A549 (cell line): ENCODE results near the gene MAN1A2. TPM values are rescaled to one million over a fixed set of nuclear protein-coding genes. Genes with fewer than 3 reads are reported as not detected.

Experiments
- ATAC-seq, 2 experiments: fragments of 200-7000 bp in 1 of 2; fragments of >200 bp in 1 of 2; cut with Nextera tagmentation in 1 of 2; cut with Tn5 transposase in 1 of 2; 3 replicates each; pipeline versions ENCODE4 v1.8.0 to v1.9.1; 2018 to 2020; ENCODE audit warnings: mild to moderate bottlenecking in 1 of 2, moderate library complexity in 1 of 2
- CTCF ChIA-PET: fragments of 300-600 bp; sonication (Branson Sonifier 250); formaldehyde crosslinking; extraction: SDS; loops from one replicate; lab custom pipeline; 2021; ENCODE audit warnings: antibody characterized with exemption, inconsistent platforms; lab: Yijun Ruan, JAX
- POLR2A ChIA-PET: fragments of 350-600 bp; formaldehyde crosslinking; extraction: SDS; loops from one replicate; lab custom pipeline; 2021; ENCODE audit warnings: antibody characterized with exemption, inconsistent platforms; lab: Yijun Ruan, JAX
- DNase-seq, 2 experiments: peaks; one replicate each; pipeline versions ENCODE4 v3.0.0 to v3.0.0-alpha.2; 2011 to 2016; ENCODE audit warnings: low read depth in 1 of 2, low spot score in 1 of 2
- FAIRE-seq: peaks from 2 replicates; lab custom pipeline; 2011; peaks lifted over from hg19 to GRCh38; lab: Jason Lieb, UNC
- H3K27ac ChIP-seq, 2 experiments: fragments of >200 bp; sonication (Bioruptor Twin); formaldehyde crosslinking; 3 replicates each; pipeline ENCODE4 v1.5.1; 2016 to 2017
- H3K4me1 ChIP-seq: fragments of >200 bp; sonication (Bioruptor Twin); formaldehyde crosslinking; 3 replicates; pipeline ENCODE4 v1.6.1; 2016
- H3K4me2 ChIP-seq: fragments of >200 bp; sonication (Bioruptor Twin); formaldehyde crosslinking; 3 replicates; pipeline ENCODE4 v1.6.1; 2016
- H3K4me3 ChIP-seq: fragments of >200 bp; sonication (Bioruptor Twin); formaldehyde crosslinking; 3 replicates; pipeline ENCODE4 v1.5.1; 2016
- H3K9me3 ChIP-seq: fragments of >200 bp; sonication (Bioruptor Twin); formaldehyde crosslinking; 3 replicates; pipeline ENCODE4 v1.6.1; 2016
- BCL3 ChIP-seq: fragments of >200 bp; sonication (Bioruptor Twin); formaldehyde crosslinking; IDR thresholded peaks from 3 replicates; pipeline ENCODE4 v1.6.1; 2016
- BHLHE40 ChIP-seq: IDR thresholded peaks from 2 replicates; pipeline ENCODE4 v1.6.1; 2012; ENCODE audit warnings: low read depth, low read length, inconsistent platforms
- CBX2 ChIP-seq: fragments of 200-600 bp; sonication (generic); IDR thresholded peaks from 2 replicates; pipeline ENCODE4 v1.6.1; 2016; ENCODE audit warnings: low read depth, mild to moderate bottlenecking, borderline replicate concordance
- CBX8 ChIP-seq: fragments of 200-600 bp; sonication (generic); IDR thresholded peaks from 2 replicates; pipeline ENCODE4 v1.6.1; 2016
- CEBPB ChIP-seq, 2 experiments: fragments of >200 bp in 1 of 2; sonication (Bioruptor Twin) in 1 of 2; formaldehyde crosslinking in 1 of 2; IDR thresholded peaks; 2 replicates each; pipeline ENCODE4 v1.6.1; 2012 to 2016
- CHD2 ChIP-seq: fragments of 150-350 bp; IDR thresholded peaks from 2 replicates; pipeline ENCODE4 v1.6.1; 2014; ENCODE audit warnings: low read length; ENCODE audit not compliant: partially characterized antibody
- CTCF ChIP-seq: fragments of >200 bp; sonication (Bioruptor Twin); formaldehyde crosslinking; IDR thresholded peaks from 3 replicates; pipeline ENCODE4 v1.5.1; 2016
- EHF ChIP-seq: fragments of 250-450 bp; sonication (Bioruptor Pico); IDR thresholded peaks from 2 replicates; pipeline ENCODE4 v1.5.0; 2020; ENCODE audit warnings: mild to moderate bottlenecking
- ESRRA ChIP-seq: fragments of 150-350 bp; IDR thresholded peaks from 2 replicates; pipeline ENCODE4 v1.6.1; 2014; ENCODE audit warnings: mild to moderate bottlenecking, low read length, borderline replicate concordance
- FOXS1 ChIP-seq: fragments of 250-450 bp; sonication (Bioruptor Pico); IDR thresholded peaks from 2 replicates; pipeline ENCODE4 v1.5.0; 2020; ENCODE audit warnings: mild to moderate bottlenecking, moderate library complexity
- HMGXB4 ChIP-seq: fragments of 250-450 bp; sonication (Bioruptor Pico); IDR thresholded peaks from 2 replicates; pipeline ENCODE4 v1.5.0; 2021; ENCODE audit warnings: mild to moderate bottlenecking, moderate library complexity, borderline replicate concordance
- HOXA7 ChIP-seq: fragments of 250-450 bp; sonication (Bioruptor Pico); IDR thresholded peaks from 2 replicates; pipeline ENCODE4 v1.5.0; 2020; ENCODE audit warnings: mild to moderate bottlenecking, moderate library complexity
- HOXB5 ChIP-seq: fragments of 250-450 bp; sonication (Bioruptor Pico); IDR thresholded peaks from 2 replicates; pipeline ENCODE4 v1.5.0; 2020; ENCODE audit warnings: mild to moderate bottlenecking, moderate library complexity
- JUN ChIP-seq, 2 experiments: fragments of >200 bp; sonication (Bioruptor Twin); formaldehyde crosslinking; IDR thresholded peaks; 2 replicates in 1 of 2; 3 replicates in 1 of 2; pipeline ENCODE4 v1.6.1; 2016 to 2017
- JUNB ChIP-seq: fragments of >200 bp; sonication (Bioruptor Twin); formaldehyde crosslinking; IDR thresholded peaks from 2 replicates; pipeline ENCODE4 v1.6.1; 2016
- KDM5A ChIP-seq: fragments of 200-600 bp; sonication (generic); IDR thresholded peaks from 2 replicates; pipeline ENCODE4 v1.6.1; 2016; ENCODE audit warnings: antibody characterized with exemption, mild to moderate bottlenecking
- MAZ ChIP-seq: fragments of 150-350 bp; IDR thresholded peaks from 2 replicates; pipeline ENCODE4 v1.6.1; 2014; ENCODE audit warnings: antibody characterized with exemption, low read depth, low read length, borderline replicate concordance
- POLR2AphosphoS2 ChIP-seq: conservative IDR thresholded peaks from 2 replicates; pipeline ENCODE4 v1.6.1; 2012; ENCODE audit warnings: low read length, improper control_type of control experiment, inconsistent platforms
- RAD21 ChIP-seq, 2 experiments: fragments of >200 bp in 1 of 2; sonication (Bioruptor Twin) in 1 of 2; formaldehyde crosslinking in 1 of 2; IDR thresholded peaks in 1 of 2; conservative IDR thresholded peaks in 1 of 2; 2 replicates in 1 of 2; 3 replicates in 1 of 2; pipeline ENCODE4 v1.6.1; 2012 to 2018; ENCODE audit warnings: inconsistent platforms in 1 of 2
- RARB ChIP-seq: fragments of 250-450 bp; sonication (Bioruptor Pico); IDR thresholded peaks from 2 replicates; pipeline ENCODE4 v1.8.0; 2021; ENCODE audit warnings: mild to moderate bottlenecking, moderate library complexity
- RFX5 ChIP-seq: fragments of 450-650 bp; IDR thresholded peaks from 2 replicates; pipeline ENCODE4 v1.7.1; 2014; ENCODE audit warnings: antibody characterized with exemption, mild to moderate bottlenecking, moderate library complexity
- SMC3 ChIP-seq: fragments of >200 bp; sonication (Bioruptor Twin); formaldehyde crosslinking; IDR thresholded peaks from 3 replicates; pipeline ENCODE4 v1.6.1; 2018; ENCODE audit warnings: inconsistent platforms
- TP53 ChIP-seq: fragments of 250-450 bp; sonication (Bioruptor Pico); IDR thresholded peaks from 2 replicates; pipeline ENCODE4 v1.5.0; 2021; ENCODE audit warnings: mild to moderate bottlenecking, moderate library complexity
- ZNF302 ChIP-seq: fragments of 250-450 bp; sonication (Bioruptor Pico); IDR thresholded peaks from 2 replicates; pipeline ENCODE4 v1.9.0; 2021; ENCODE audit warnings: inconsistent platforms, mild to moderate bottlenecking, moderate library complexity
- ZSCAN20 ChIP-seq: fragments of 250-450 bp; sonication (Bioruptor Pico); IDR thresholded peaks from 2 replicates; pipeline ENCODE4 v1.8.0; 2022; ENCODE audit warnings: mild to moderate bottlenecking, moderate library complexity
- WGBS: methylation state at CpG from one replicate; pipeline ENCODE4 v1.1.6; 2017; ENCODE audit errors: missing lambda C conversion rate; 5-methylcytosine and 5-hydroxymethylcytosine counted together
- polyA plus RNA-seq, 4 experiments: library from polyadenylated mRNA; depleted of rRNA in 3 of 4; stranded (reverse); fragments of >200 nt; fragmentation: RNase III in 1 of 4; extraction: RNeasy Plus Mini Kit Qiagen cat#74134 plus additional on column Dnase treatment in 1 of 4; gene quantifications; 2 replicates in 3 of 4; 3 replicates in 1 of 4; pipeline ENCODE4 v1.2.3, GENCODE V29; 2011 to 2017
- TF ChIP-seq, protein P1 (sequence below): IDR thresholded peaks from 2 replicates; pipeline ENCODE4 v1.6.1; 2012
- TF ChIP-seq, protein P2 (sequence below): IDR thresholded peaks from 2 replicates; pipeline ENCODE4 v1.6.1; 2012; ENCODE audit warnings: low read depth, borderline replicate concordance

MAN1A2 gene
- polyA plus RNA-seq, 2 of the 4 experiments (the other 2 are of a cell fraction), result 10.2 to 18.7 TPM

DNA sequence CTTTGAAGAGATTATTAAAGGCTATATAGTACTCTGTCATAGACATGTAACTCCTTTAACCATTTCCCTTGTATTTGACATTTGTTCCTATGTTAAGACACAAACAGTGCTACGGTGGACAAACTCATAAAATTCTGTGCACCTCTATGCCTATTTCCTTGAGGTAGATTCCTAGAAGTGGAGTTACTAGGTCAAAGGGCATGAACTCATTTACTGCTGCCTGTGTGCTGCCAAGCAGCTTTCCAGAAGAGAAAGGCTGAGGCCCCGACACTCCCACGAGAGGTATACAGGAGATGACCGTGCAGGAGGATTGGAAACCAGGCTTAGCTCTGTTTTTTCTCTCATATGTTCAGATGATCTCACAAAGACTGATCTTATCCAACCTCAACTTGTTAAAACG, 204.2 kb downstream of the MAN1A2 start:
- H3K4me2 ChIP-seq, result no peak overlapping the region
- TF ChIP-seq, protein P1, sequence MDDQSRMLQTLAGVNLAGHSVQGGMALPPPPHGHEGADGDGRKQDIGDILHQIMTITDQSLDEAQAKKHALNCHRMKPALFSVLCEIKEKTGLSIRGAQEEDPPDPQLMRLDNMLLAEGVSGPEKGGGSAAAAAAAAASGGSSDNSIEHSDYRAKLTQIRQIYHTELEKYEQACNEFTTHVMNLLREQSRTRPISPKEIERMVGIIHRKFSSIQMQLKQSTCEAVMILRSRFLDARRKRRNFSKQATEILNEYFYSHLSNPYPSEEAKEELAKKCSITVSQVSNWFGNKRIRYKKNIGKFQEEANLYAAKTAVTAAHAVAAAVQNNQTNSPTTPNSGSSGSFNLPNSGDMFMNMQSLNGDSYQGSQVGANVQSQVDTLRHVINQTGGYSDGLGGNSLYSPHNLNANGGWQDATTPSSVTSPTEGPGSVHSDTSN, result no peak
- TF ChIP-seq SMC3 (no peak), CHD2 (no peak), HOXB5 (no peak), HOXA7 (CRISPR knock-in tag) (no peak), BCL3 (no peak), BHLHE40 (no peak), FOXS1 (CRISPR knock-in tag) (no peak), KDM5A (no peak), CEBPB (IDR thresholded peaks at IDR 0.05) (no peak), MAZ (no peak)
- TF ChIP-seq, protein P2, sequence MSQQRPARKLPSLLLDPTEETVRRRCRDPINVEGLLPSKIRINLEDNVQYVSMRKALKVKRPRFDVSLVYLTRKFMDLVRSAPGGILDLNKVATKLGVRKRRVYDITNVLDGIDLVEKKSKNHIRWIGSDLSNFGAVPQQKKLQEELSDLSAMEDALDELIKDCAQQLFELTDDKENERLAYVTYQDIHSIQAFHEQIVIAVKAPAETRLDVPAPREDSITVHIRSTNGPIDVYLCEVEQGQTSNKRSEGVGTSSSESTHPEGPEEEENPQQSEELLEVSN, result no peak
- TF ChIP-seq, all 56 proteins: peak for 0
- H3K27ac ChIP-seq, result no peak overlapping the region
- no peak overlapping the region for H3K4me3 ChIP-seq
- DNase-seq (no peak), ATAC-seq (no peak), FAIRE-seq (no peak)
- no peaks in the 10 kb centered on the region for H3K9me3 ChIP-seq
- POLR2A ChIA-PET, result no interaction called here
- H3K4me1 ChIP-seq, result no peaks in the 10 kb centered on the region
- CTCF ChIA-PET, result interaction anchor here (1.0 kb wide), 1 partner anchor 15 kb away, joined by 3 read pairs; no protein-coding TSS in a partner anchor
- 55% methylated on average over 5 of the region's 5 CpGs for WGBS

DNA sequence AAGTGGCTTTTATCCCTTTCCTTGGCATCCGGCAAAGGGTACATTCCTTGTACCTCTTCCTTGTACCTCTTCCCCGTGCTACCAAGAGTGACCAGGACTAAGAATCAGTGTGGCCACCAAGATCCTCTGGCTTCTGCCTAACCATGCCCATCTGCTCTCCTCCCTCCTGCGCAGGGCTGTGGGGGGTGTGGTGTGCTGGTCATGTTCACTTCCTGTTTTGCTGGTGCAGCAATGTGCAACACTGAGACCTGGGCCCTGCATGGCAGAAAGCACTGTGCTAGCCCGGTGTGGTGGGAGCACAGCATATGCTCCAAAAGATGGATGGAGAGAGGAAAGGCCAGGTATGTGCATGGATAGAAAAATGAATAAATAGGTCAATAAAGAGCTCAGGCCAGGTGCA, 205.3 kb downstream of the MAN1A2 start:
- CTCF ChIA-PET, result interaction anchor here (0.6 to 0.9 kb wide), 2 partner anchors 28 to 304 kb away, joined by 3 read pairs; no protein-coding TSS in a partner anchor
- ATAC-seq, result no peak
- POLR2A ChIA-PET, result no interaction called here
- FAIRE-seq, result no peak
- H3K27ac ChIP-seq, result no peak overlapping the region
- no peaks in the 10 kb centered on the region for H3K4me1 ChIP-seq
- DNase-seq, result no peak
- no peaks in the 10 kb centered on the region for H3K9me3 ChIP-seq
- no peak overlapping the region for H3K4me3 ChIP-seq
- TF ChIP-seq ZSCAN20 (CRISPR knock-in tag), result no peak
- TF ChIP-seq JUNB, result no peak
- TF ChIP-seq JUN (IDR thresholded peaks at IDR 0.05), result no peak
- no peak for TF ChIP-seq POLR2AphosphoS2
- no peak for TF ChIP-seq ESRRA
- no peak for TF ChIP-seq RFX5
- TF ChIP-seq BHLHE40, result no peak
- no peak for TF ChIP-seq CTCF
- TF ChIP-seq RARB, result no peak
- TF ChIP-seq, protein P2, result no peak
- TF ChIP-seq ZNF302 (CRISPR knock-in tag), result no peak
- TF ChIP-seq HMGXB4 (CRISPR knock-in tag), result no peak
- no peak for TF ChIP-seq CBX8
- TF ChIP-seq FOXS1 (CRISPR knock-in tag), result no peak
- TF ChIP-seq CBX2, result no peak
- no peak for TF ChIP-seq EHF
- TF ChIP-seq BCL3, result no peak
- TF ChIP-seq CHD2, result no peak
- no peak for TF ChIP-seq RAD21 (conservative IDR thresholded peaks at IDR 0.05 in 1 of 2, IDR thresholded peaks at IDR 0.05 in 1 of 2)
- TF ChIP-seq TP53 (CRISPR knock-in tag), result no peak
- TF ChIP-seq, all 56 proteins: peak for 0
- H3K4me2 ChIP-seq, result no peak overlapping the region
- whole genome bisulfite sequencing, result 65% methylated on average over 3 of the region's 4 CpGs
